ENCODE results near the gene ABHD17A.

DNA sequence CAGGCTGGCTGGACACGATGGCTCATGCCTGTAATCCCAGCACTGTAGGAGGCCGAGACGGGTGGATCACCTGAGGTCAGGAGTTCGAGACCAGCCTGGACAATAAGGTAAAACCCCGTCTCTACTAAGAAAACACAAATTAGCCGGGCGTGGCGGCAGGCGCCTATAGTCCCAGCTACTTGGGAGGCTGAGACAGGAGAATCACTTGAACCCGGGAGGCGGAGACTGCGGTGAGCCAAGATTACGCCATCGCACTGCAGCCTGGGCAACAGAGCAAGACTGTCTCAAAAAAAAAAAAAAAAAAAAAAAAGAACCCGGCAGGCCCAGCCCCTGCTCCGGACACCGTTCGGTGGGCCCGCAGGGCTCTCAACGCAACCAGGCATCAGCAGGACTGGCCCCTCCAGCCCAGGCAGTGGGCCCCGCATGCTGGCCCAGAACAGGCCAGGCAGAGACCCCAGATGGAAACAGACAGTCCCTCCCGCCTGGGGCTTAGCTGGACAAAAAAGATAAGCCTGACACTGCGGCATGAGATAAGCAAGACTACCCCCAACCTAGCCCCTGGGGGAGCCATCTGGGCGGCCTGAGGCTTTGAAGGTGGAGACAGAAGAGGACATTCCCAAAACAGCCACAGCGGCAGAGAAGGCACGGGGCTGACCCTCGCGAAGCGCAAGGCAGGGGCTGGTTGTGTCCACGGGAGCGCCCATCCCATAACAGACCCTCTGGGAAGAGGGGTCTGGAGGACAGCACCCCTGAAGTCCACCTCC lies 48.7 kb downstream of the ABHD17A start:
- TF ChIP-seq POLR2A (IDR thresholded peaks at IDR 0.05) (no peak), CTCF (IDR thresholded peaks at IDR 0.05) (no peak)
